GM21360 (cell line): ENCODE results near the gene CADM2.
"Not testable (repeated sequence)": the region's sequence is repeated elsewhere in the genome, so short reads cannot be mapped to it uniquely, and the experiment has no call there.

ENCODE experiments used
- ATAC-seq: cut with Tn5 transposase; IDR thresholded peaks from one replicate; pipeline ENCODE4 v1.9.1; 2021; ENCODE audit warnings: mild to moderate bottlenecking, moderate library complexity; ENCODE audit not compliant: unreplicated experiment

CADM2 gene

DNA sequence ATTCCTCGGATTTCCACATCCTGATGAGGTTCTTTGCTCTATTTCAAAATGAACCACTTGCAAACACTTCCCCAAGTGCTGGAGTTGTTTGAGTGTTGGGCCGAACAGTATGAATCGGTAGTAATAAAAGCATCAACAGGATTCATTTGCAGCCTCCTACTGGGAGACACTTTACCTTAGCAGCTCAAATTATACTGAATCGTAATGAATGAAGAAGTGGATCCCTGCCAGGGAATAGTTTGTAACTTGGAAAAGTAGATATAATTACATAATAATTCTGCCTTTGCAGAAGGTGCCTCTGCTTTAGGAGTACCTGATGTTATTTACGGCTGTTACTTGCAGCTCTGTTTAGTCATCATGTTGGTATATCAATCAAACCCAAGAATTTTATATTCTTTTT, 669.1 kb downstream of the CADM2 start:
- ATAC-seq, result no peak

DNA sequence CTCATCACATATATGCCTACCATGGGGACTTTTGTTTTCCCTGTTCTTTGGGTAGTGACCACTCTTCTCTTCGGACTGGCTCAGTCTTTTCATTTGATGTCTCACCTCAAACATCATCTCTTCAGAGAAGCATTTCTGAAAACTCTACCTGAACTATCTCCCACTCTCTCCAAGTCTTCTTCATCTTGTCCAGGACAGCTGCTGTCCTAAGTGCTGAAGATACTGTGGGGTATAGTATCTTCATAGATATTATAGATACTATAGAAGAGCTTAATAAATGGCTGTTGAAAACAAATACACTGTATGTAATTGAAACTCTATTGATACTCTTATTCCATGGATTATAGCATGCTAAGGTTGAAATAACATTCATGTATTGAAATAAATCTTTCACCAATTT, 672.3 kb downstream of the CADM2 start:
- no peak for ATAC-seq

DNA sequence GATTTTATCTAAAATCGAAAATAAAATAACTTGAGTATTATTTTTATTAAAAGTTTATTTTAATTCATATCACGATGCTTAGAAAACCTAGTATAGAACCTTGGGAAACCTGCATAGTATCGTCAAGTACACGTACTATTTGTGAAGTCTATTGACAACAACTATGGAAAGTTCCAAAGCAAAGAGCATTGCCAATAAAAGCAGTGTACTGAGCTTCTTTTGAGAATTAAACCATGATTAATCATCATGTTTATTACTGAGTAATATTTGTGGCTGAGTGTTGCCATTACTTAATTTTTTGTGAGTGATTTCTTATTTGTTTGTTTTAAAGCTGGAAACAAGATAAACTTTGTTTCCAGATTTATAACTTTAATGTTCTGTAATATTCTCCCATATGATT, 674.1 kb downstream of the CADM2 start:
- ATAC-seq, result no peak

DNA sequence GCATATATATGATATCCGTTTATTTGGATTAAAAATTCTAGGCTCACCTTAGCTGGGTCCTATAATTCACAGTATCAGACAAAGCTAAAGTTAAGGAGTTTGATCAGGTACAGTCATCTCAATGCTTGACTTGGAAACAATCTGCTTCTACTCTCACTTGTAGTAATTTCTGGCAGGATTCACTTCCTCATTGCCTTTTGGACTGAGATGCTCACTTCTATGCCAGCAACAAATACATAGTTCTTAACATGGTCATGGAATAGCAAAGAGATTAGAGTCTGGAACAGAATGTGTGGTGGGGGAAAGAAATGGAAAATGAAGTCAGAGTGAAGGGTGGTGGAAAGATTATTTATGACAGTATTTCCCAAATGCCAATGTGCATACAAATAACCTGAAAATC, 693.6 kb downstream of the CADM2 start:
- ATAC-seq, result no peak

DNA sequence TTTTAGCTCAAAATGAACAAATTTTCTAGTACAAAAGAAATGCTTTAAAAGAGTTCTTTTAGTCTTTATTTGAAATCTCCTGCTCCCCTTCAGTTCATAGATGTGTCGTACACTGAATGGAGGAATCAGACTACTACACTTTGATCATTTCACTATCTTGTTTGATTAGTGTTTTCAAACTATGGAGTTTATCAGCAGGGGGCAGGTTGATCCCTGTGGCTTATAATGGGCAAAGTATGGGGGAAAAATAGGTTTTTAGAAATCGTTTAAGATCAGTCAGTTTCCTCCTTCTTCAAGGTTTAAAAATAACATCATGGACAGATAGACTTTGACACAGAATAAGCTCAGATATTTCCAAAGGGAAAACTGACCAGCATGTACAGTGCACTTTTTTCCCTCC, 701.7 kb downstream of the CADM2 start:
- no peak for ATAC-seq

DNA sequence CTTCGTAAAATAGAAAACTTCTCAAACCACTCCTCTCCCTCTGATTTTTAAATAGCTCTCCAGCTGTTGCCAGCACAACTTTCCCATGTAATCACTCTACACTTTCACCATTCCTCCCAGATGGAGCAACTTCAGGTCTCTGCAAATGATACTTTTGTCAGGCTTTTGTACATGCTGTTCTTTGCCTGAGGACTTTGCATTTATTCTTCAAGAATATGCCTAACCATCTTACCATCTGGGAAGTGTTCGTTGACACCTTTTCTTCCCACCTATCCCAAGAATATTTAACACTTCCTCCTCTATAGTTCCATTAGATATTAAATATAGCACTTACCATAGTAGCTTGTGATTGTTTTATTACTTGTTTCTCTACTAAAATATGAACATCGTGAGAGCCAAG, 703.7 kb downstream of the CADM2 start:
- ATAC-seq, result no peak

DNA sequence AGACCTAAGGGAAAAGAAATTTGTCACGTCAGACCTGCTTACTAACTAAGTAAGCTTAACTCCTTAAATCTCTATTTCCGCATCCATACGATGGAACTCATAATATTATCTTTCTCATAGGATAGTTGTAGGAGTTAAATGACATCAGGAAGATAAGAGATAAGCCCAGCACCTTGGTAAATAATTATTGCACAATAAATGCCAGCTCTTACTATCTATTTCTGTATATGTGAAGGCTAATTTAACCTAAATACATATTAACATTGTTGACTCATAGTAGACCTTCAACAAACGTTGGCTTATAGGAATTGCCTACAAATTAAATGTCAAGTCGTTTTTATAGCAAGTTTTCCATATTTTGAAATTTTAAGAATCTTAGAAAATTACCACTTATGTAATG, 709.0 kb downstream of the CADM2 start:
- ATAC-seq, result no peak

DNA sequence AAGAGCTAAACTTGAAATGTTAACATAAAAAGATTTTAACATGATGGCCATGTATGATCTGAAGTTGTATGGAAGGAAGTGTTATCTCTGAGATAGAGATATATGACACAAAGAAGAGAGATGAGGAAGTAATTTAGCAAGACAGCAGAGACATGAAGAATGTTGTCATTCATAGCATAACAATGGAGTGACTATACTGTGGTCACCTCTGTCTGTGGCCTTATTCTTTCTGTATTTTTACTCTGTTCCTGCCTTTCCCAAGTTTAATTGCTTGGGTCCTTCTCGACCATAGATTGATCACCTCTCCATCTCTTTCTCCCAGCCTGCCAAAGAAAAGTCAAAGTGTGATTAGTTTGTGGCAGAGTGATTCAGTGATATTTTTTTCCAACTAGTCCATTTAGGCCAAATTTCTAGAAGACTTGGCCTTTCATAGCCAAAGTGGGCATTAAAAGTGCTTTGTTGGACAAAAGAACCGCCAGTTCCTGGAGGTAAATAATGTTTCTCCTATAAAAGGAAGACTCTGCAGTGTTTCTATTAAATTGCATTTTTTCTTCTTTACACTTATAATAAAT, 711.9 kb downstream of the CADM2 start:
- no peak for ATAC-seq

DNA sequence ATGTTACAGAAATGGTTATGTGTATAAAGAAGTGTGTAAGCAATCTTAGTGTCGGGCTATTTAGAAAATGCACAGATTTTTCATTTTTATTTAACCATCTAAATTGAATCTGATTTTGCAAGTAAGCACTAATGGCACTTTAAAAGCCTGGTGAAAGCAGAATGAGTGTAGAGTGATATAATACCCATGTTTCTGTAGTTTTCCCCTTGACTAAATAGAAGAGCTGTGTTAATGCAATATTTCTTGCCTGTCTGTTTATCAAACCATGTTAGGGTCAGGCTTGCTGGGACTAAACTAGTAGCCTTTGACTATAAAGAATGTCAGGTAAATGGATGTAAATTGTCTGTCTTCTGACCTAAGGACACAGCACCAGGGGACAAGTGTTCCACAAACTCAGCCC, 714.0 kb downstream of the CADM2 start:
- no peak for ATAC-seq

DNA sequence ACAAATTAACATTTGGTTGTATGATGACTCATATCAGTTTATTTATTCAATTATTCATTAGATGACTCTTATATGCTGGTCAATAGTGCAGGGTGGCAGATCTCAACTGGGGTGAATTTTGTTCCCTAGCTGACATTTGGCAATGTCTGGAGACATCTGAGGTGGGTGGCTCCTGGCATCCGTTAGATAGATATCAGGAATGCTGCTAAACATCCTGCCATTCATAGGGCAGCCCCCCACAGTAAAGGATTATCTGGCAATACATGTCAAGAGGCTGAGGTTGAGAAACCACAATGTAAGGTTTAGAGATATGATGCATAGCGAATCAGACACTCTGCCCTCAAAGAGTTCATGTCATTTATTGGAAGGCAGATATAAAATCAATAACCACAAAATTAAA, 719.9 kb downstream of the CADM2 start:
- ATAC-seq, result no peak

DNA sequence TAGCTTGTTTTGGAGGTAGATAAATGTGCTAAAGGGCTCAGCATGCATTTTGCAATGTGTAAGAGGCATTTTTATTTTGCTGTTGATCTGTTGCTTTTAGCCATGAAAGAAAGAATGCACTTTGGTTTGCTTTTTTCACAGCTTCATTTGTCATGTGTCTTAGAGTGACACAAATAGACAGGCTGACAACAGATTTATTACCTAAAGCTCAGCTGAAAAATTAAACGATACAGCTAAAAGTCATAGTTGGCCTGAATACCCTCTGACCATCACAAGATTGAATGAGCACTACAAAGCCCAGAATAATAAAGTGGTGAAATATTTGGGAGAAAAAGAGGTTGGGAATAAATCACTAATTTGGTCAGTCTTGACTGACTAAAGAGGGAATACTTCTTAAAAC, 723.1 kb downstream of the CADM2 start:
- ATAC-seq, result no peak

DNA sequence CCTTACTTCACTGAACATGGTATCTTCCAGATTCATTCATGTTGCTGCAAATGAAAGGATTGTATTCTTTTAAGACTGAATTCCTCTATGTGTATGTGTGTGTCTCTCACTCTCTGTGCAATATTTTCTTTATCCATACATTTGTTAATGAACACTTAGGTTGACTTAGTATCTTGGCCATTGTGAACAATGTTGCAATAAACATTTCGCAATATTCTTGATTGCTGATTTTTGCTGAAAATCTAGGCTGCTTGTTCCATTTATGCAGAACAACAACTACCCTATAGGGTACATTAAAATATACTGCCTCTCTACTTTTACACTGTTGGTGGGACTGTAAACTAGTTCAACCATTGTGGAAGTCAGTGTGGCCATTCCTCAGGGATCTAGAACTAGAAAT, 732.4 kb downstream of the CADM2 start:
- ATAC-seq, result no peak

DNA sequence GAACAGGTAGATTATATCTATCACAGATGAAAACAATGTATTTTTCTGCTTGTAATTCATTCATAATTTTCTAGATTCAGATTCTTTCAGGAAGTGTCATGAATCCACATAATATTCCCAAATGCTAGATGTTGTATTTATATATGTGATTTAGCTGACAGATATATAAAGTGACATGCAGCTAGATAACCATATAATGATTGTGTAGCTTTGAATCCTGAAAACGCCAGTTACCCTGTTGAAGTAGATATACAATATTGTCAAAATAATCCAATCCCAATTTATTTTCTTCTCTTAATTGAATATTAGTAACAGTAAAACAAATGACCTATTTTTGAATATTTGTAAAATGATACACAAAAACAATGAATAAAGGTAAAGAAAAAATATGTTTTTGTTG, 738.4 kb downstream of the CADM2 start:
- ATAC-seq, result no peak

DNA sequence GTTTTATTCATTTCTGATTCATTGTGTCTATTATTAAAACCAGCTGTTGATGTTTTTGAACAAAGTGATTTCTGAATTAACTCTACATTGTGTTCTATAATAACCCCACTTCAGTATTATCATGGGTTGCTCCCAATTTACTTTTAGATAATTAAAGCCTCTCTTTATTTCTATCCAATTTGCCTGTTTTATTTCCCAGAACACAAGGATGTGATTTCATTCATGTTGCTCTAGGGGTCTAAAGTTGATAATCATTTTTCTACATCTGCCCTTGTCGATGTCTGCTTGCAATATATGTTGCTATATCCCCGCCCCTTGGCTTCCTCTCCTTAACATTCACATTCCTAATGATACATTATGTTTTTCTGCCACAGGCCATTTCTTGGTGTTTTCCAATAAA, 747.3 kb downstream of the CADM2 start:
- no peak for ATAC-seq

DNA sequence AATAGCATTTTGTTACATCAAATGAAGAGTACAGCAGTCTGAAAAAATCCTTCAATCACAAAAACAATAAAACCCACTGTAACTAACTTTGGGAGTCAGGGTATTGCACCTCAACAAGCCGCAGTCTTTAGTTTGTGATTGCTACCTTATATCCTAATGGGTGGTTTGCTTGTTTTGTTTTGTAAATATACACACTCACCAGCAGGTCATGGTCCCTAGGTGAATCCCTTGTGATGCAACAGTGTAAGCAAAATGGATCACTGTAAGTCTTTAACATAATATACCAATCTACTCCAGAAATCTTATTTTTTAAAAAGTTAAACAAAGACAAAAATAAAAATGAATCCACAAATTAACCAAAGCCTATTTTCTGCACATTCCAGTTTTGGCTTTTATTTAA, 749.5 kb downstream of the CADM2 start:
- ATAC-seq, result not testable (repeated sequence)

DNA sequence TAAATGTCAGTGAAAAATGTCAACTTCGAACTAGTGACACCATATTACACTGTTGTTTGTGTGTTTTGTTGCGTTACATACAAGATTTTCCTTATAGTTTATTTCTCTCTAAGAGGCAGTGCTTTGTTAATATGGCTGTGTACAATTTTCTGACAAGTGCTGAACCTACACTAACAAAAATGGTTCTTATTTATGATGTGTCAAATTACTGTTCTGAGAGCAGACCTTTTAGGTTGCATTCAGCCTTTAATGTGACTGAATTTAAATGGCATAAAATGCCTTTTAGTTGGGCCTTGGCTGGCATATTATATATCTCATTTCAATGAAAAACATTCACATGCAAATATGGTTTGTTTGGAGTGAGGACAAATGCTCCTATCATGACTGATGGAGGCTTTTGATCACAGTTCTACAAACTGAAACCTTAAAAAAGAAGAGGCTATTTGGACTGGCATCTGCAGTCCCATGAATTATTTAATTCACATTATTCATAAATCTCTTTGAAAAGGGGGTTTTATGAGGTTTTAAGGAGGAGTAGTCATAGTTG, 750.6 kb downstream of the CADM2 start:
- no peak for ATAC-seq

DNA sequence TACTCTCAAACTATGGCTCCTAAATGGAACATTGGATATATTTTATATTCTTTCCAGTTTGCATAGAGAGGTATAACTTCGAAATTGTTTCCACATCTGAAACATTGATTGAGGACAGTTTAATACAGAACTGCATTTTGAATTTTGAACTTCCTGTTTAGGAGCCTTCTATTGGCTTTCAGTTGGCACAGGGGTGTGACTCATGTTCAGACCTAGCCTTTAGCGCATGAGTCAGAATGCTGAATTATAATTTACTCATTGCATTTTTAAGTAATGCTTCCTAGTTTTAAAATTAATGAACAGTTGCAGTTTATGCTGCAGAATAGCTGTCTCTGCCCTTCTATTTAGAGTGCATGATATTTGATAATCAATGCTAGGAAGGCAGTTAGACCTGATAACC, 751.7 kb downstream of the CADM2 start:
- no peak for ATAC-seq

DNA sequence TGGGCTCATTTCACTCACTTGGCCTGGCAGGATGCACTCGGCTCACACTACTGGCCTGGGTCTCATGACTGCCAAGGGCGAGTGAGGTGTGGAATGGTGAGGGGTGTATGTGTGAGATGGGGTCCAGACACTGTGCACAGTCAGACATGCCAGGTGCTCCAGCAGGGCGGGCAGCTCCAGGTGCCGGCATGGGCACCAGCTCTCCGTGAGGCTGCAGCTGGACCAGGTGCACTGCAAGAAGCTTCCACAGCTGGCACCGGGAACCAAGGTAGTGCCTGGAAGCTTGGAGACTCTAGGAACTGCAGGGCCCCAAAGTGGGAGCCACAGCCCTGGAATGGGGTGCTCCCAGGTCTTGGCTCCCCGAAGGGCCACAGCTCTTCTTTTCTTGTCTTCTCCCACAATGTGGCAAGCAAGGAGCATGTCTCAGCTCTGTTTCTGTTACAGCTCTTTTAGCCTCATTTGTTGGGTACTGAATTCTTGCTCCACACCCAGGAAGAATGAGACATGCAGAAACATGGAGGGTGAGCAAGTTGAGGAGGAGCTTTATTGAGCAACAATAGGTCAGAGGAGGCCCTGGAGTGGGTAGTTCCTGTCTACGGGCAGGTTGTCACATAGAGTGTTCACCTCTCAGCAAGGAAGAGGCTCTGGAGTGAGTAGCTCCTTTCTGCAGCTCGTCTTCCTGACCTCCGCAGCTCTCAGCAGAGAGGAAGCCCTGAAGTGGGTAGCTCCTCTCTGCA, 762.8 kb downstream of the CADM2 start:
- ATAC-seq, result no peak

DNA sequence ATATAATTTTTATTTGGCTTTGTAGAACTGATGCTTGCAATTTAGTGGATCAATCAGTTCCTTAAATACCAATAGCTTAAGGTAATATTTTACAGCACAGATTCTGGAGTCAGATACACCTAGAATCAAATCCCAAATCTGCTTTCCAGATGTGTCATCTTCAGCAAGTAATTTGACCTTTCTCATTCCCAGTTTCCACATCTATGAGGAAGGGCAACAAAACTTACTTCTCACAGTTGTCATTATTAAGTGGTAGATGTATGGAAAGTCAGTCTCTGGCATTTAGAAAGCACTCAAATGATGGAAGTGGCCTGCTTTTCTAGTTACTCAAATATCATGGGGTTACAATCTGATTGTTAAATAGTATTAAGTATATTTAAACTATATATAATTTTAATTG, 767.0 kb downstream of the CADM2 start:
- no peak for ATAC-seq

DNA sequence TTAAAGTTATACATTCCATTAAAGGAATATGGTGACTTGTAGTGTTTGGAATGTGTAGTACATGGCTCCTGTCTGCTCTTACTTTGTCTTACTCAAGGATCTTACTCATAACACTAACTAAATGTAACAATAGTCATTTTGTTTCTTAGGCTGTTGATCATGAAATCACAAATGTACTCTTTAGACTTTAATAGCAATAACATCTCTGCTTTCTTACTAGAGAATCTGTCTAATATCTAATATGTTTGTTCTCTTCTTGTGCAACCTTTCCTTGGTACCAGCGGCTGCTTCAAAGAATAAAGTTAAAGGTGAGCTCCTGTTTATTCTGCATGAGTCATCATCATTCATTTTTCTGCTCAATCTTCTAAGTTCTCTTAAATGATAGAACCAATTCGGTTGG, 767.5 kb downstream of the CADM2 start:
- ATAC-seq, result no peak

DNA sequence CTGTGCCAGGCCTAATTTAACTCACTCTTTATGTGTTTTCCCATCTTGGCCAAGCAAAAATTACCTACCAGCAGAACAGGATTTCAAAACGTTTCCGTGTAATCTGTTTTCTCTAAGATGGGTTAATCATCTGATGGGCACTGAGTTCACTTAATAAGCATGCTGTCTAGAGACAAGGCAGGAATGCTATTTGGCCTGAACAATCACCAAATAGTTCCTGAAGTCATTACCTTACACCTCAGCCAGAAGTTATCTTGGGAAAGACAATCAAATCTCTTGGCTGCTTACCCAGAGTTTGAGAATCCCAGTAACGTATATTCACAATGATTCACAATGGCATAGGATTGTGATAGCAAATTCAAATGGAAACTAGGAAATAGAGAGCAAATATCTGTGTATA, 779.1 kb downstream of the CADM2 start:
- ATAC-seq, result no peak

DNA sequence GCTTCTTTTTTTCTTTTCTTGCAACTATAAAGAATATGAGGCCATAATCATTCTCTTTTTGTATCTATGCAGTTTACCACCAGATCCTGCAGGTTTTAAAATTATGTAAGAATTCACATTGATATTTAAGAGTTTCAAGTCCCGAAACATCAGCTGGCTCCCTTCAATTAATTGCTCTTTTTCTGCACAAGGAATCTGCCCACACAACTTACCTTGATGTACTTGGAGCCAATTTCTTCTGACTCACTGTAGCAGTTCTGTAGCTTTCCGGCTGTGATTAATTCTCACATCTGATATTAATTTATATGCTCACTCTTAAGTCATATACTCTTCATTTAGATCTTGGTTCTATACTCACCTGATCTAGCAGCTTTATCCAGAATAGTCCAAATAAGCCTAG, 781.8 kb downstream of the CADM2 start:
- ATAC-seq, result no peak

DNA sequence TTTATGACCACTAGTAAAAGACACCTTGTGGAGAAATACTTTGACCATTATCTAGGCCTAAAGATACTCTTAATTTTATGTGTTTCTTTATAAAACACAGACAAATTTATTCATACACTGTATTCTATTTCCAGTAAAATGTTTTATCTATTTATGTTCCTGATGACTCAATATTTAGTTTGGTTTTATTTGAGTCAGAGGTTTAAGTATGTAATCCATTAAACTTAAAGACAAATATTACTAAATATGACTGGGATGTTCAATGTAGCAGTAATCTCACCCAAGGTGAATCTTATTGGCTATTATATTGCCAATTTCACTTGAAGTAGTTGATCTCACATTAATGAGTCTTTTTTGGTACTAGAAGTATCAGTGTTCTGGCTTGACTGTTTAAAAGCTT, 799.7 kb downstream of the CADM2 start:
- no peak for ATAC-seq
